IMR-90 (cell line): ENCODE measurements around the gene CD99. TPM values are rescaled to one million over a fixed set of nuclear protein-coding genes. Genes with fewer than 3 reads are reported as not detected.
"Not testable (repeated sequence)": the region's sequence is repeated elsewhere in the genome, so short reads cannot be mapped to it uniquely, and the experiment has no call there.

Source experiments
- ATAC-seq: fragments of 200-7000 bp; cut with Tn5 transposase; 2 replicates; pipeline ENCODE4 v1.9.1; 2020; ENCODE audit warnings: low read depth, mild to moderate bottlenecking, moderate library complexity
- BruUV-seq: library from RNA; stranded (reverse); fragments of 400-500 nt; replicated peaks from 2 replicates; lab custom pipeline; 2021; lab: Mats Ljungman, UMichigan
- CTCF ChIA-PET: fragments of 300-600 bp; formaldehyde crosslinking; extraction: SDS; loops from one replicate; lab custom pipeline; 2021; ENCODE audit warnings: antibody characterized with exemption; lab: Yijun Ruan, JAX
- POLR2A ChIA-PET: fragments of 300-600 bp; sonication (Branson Sonifier 250); formaldehyde crosslinking; loops from one replicate; lab custom pipeline; 2022; ENCODE audit warnings: antibody characterized with exemption; ENCODE audit not compliant: unreplicated experiment; lab: Charles Lee
- DNase-seq: peaks from one replicate; pipeline ENCODE4 v3.0.0; 2013
- H2AFZ ChIP-seq: replicated peaks from 2 replicates; pipeline ENCODE3; 2013; ENCODE audit warnings: low read length, mild to moderate bottlenecking; ENCODE audit not compliant: poor library complexity
- H2AK5ac ChIP-seq: 2 replicates; pipeline ENCODE4 v1.6.1; 2013; ENCODE audit warnings: low read depth, low read length, inconsistent platforms
- H2AK9ac ChIP-seq: replicated peaks from 2 replicates; pipeline ENCODE3; 2013; ENCODE audit warnings: mild to moderate bottlenecking, low read depth, low read length, moderate library complexity; ENCODE audit not compliant: poor library complexity
- H2BK120ac ChIP-seq: 2 replicates; pipeline ENCODE4 v1.6.1; 2013; ENCODE audit warnings: low read depth, low read length, inconsistent platforms
- H2BK15ac ChIP-seq: 3 replicates; pipeline ENCODE4 v1.6.1; 2013; ENCODE audit warnings: low read depth, low read length, inconsistent platforms
- H2BK20ac ChIP-seq: 2 replicates; pipeline ENCODE4 v1.6.1; 2013; ENCODE audit warnings: low read depth, mild to moderate bottlenecking, inconsistent platforms, low read length, moderate library complexity
- H2BK5ac ChIP-seq: 2 replicates; pipeline ENCODE4 v1.6.1; 2013; ENCODE audit warnings: mild to moderate bottlenecking, low read depth, low read length, inconsistent platforms; ENCODE audit not compliant: poor library complexity, severe bottlenecking
- H3K14ac ChIP-seq: replicated peaks from 2 replicates; pipeline ENCODE4 v1.6.1; 2013; ENCODE audit warnings: low read depth, low read length, inconsistent platforms
- H3K18ac ChIP-seq: 2 replicates; pipeline ENCODE4 v1.6.1; 2013; ENCODE audit warnings: low read depth, low read length, control low read depth
- H3K23ac ChIP-seq: 2 replicates; pipeline ENCODE4 v1.6.1; 2013; ENCODE audit warnings: low read depth, low read length, inconsistent platforms
- H3K27ac ChIP-seq: 2 replicates; pipeline ENCODE4 v1.5.1; 2013; ENCODE audit warnings: mild to moderate bottlenecking, control low read depth, low read length; ENCODE audit not compliant: insufficient read depth
- H3K27me3 ChIP-seq: 2 replicates; pipeline ENCODE4 v1.6.1; 2013; ENCODE audit warnings: low read length; ENCODE audit not compliant: control insufficient read depth, insufficient read depth
- H3K36me3 ChIP-seq: 2 replicates; pipeline ENCODE4 v1.6.1; 2013; ENCODE audit warnings: low read length, mixed read lengths; ENCODE audit not compliant: control insufficient read depth, insufficient read depth
- H3K4ac ChIP-seq: 2 replicates; pipeline ENCODE4 v1.6.1; 2013; ENCODE audit warnings: low read depth, low read length, inconsistent platforms
- H3K4me1 ChIP-seq: 2 replicates; pipeline ENCODE4 v1.6.1; 2013; ENCODE audit warnings: low read length, mixed read lengths; ENCODE audit not compliant: control insufficient read depth, insufficient read depth
- H3K4me2 ChIP-seq: 2 replicates; pipeline ENCODE4 v1.6.1; 2013; ENCODE audit warnings: low read depth, mild to moderate bottlenecking, control low read depth, low read length, moderate library complexity
- H3K4me3 ChIP-seq: 2 replicates; pipeline ENCODE4 v1.5.1; 2013; ENCODE audit warnings: low read depth, mild to moderate bottlenecking, control low read depth, low read length, moderate library complexity; ENCODE audit not compliant: insufficient read depth
- H3K56ac ChIP-seq: 2 replicates; pipeline ENCODE4 v1.6.1; 2013; ENCODE audit warnings: low read length, inconsistent platforms; ENCODE audit not compliant: insufficient read depth; ENCODE audit errors: extremely low read depth
- H3K79me1 ChIP-seq, 2 experiments: 2 replicates each; pipeline ENCODE4 v1.6.1; 2013; ENCODE audit warnings: low read length in 2 of 2, inconsistent platforms in 1 of 2, low read depth in 1 of 2
- H3K9ac ChIP-seq: 2 replicates; pipeline ENCODE4 v1.6.1; 2013; ENCODE audit warnings: low read depth, low read length, control low read depth
- H3K9me1 ChIP-seq: 2 replicates; pipeline ENCODE4 v1.6.1; 2013; ENCODE audit warnings: low read length, inconsistent platforms; ENCODE audit not compliant: insufficient read depth
- H3K9me3 ChIP-seq: 2 replicates; pipeline ENCODE4 v1.6.1; 2013; ENCODE audit warnings: low read length; ENCODE audit not compliant: control insufficient read depth, insufficient read depth
- H4K20me1 ChIP-seq: 2 replicates; pipeline ENCODE4 v1.6.1; 2013; ENCODE audit warnings: low read length, inconsistent platforms; ENCODE audit not compliant: insufficient read depth
- H4K5ac ChIP-seq: 2 replicates; pipeline ENCODE4 v1.6.1; 2013; ENCODE audit warnings: mild to moderate bottlenecking, low read depth, low read length, control low read depth
- H4K8ac ChIP-seq, 2 experiments: 2 replicates each; pipeline ENCODE4 v1.6.1; 2013; ENCODE audit warnings: low read depth in 2 of 2, low read length in 2 of 2, control low read depth in 1 of 2, inconsistent platforms in 1 of 2
- H4K91ac ChIP-seq: 2 replicates; pipeline ENCODE4 v1.6.1; 2013; ENCODE audit warnings: low read depth, low read length, inconsistent platforms; ENCODE audit not compliant: insufficient read depth
- WGBS, 2 experiments: methylation state at CpG; one replicate each; pipeline versions ENCODE4 v1.1.5 to v1.1.7; 2013; ENCODE audit warnings: missing lambda C conversion rate in 2 of 2; ENCODE audit not compliant: insufficient read length in 1 of 2; ENCODE audit errors: extremely low coverage in 2 of 2; 5-methylcytosine and 5-hydroxymethylcytosine counted together
- dilution Hi-C: fragments of 300-500 bp; cut with HindIII; formaldehyde crosslinking; loops from one replicate; pipeline ENCODE4 v1.14.3; 2018; ENCODE audit warnings: low sequenced_read_pairs; ENCODE audit not compliant: unreplicated experiment
- in situ Hi-C: fragments of 300-500 bp; cut with MboI; formaldehyde crosslinking; loops from 3 replicates; pipeline ENCODE4 v1.14.3; 2019; ENCODE audit warnings: low sequenced_read_pairs, inconsistent platforms, mixed read lengths
- intact Hi-C: fragments of 100-400 bp; cut with micrococcal nuclease; formaldehyde crosslinking; loops from 2 replicates; pipeline ENCODE4 v1.10.0; 2022
- polyA plus RNA-seq, 3 experiments: library from polyadenylated mRNA; depleted of rRNA; stranded (reverse); fragments of >200 nt; gene quantifications; 2 replicates each; pipeline ENCODE4 v1.2.3, GENCODE V29; 2012; ENCODE audit warnings: low replicate concordance in 1 of 3
- total RNA-seq: library from RNA; depleted of rRNA; stranded (reverse); fragments of >200 nt; gene quantifications from 2 replicates; pipeline ENCODE4 v1.2.3, GENCODE V29; 2012

The CD99 gene
- total and polyA plus RNA-seq, 2 of the 4 experiments (the other 2 are of a cell fraction) = 102 to 369 TPM

GRCh38 chrX:2755163-2755715 lies 64.1 kb downstream of the CD99 start:
- BruUV-seq, H3K9ac ChIP-seq, H4K91ac ChIP-seq, H3K4me2 ChIP-seq, H3K23ac ChIP-seq, H3K18ac ChIP-seq, H3K36me3 ChIP-seq, H2BK20ac ChIP-seq, H3K4me3 ChIP-seq, H2BK5ac ChIP-seq, H3K79me1 ChIP-seq, H3K4ac ChIP-seq, intact Hi-C loops, H4K20me1 ChIP-seq, H3K56ac ChIP-seq, H2BK120ac ChIP-seq, dilution Hi-C loops, H3K14ac ChIP-seq, H2BK15ac ChIP-seq, CTCF ChIA-PET, H3K27ac ChIP-seq, H2AK9ac ChIP-seq, in situ Hi-C loops, POLR2A ChIA-PET, H3K4me1 ChIP-seq, ATAC-seq, H2AFZ ChIP-seq, H4K8ac ChIP-seq, H3K9me1 ChIP-seq, H4K5ac ChIP-seq, H2AK5ac ChIP-seq, H3K27me3 ChIP-seq, H3K9me3 ChIP-seq: not testable (repeated sequence)
- no CpG with 5 or more reads among the region's 5 CpGs for WGBS, 2 experiments
- DNase-seq = peak; percentile 9
